H1 (cell line): ENCODE measurements around the gene SYNDIG1. TPM values are rescaled to one million over a fixed set of nuclear protein-coding genes. Genes with fewer than 3 reads are reported as not detected.

Experiments used
- CTCF ChIA-PET: fragments of 300-600 bp; sonication (Branson Sonifier 250); formaldehyde crosslinking; loops from one replicate; lab custom pipeline; 2021; ENCODE audit not compliant: partially characterized antibody; lab: Charles Lee
- POLR2A ChIA-PET: fragments of 300-600 bp; sonication (Branson Sonifier 250); formaldehyde crosslinking; loops from one replicate; lab custom pipeline; 2021; ENCODE audit warnings: inconsistent platforms; ENCODE audit not compliant: partially characterized antibody; lab: Charles Lee
- DNase-seq, 2 experiments: peaks; one replicate each; pipeline versions ENCODE4 v3.0.0 to v3.0.0-alpha.2; 2010 to 2022; ENCODE audit warnings: low spot score in 2 of 2, low read depth in 1 of 2, mixed read lengths in 1 of 2
- FAIRE-seq: peaks from 2 replicates; lab custom pipeline; 2011; peaks lifted over from hg19 to GRCh38; lab: Jason Lieb, UNC
- H2AFZ ChIP-seq: 2 replicates; pipeline ENCODE4 v1.8.1; 2012; ENCODE audit warnings: low read length, inconsistent platforms
- H2AK5ac ChIP-seq: 2 replicates; pipeline ENCODE4 v1.6.1; 2013; ENCODE audit warnings: low read depth, low read length
- H2BK120ac ChIP-seq: replicated peaks from 2 replicates; pipeline ENCODE3; 2013; ENCODE audit warnings: low read depth, low read length, inconsistent platforms
- H2BK12ac ChIP-seq: 2 replicates; pipeline ENCODE4 v1.6.1; 2013; ENCODE audit warnings: low read depth, low read length
- H2BK15ac ChIP-seq: 2 replicates; pipeline ENCODE4 v1.6.1; 2013; ENCODE audit warnings: low read length
- H2BK20ac ChIP-seq: 2 replicates; pipeline ENCODE4 v1.6.1; 2013; ENCODE audit warnings: low read length
- H2BK5ac ChIP-seq: 2 replicates; pipeline ENCODE4 v1.6.1; 2013; ENCODE audit warnings: low read depth, low read length
- H3K14ac ChIP-seq: 2 replicates; pipeline ENCODE4 v1.6.1; 2013; ENCODE audit warnings: inconsistent platforms; ENCODE audit not compliant: insufficient read length
- H3K18ac ChIP-seq: 2 replicates; pipeline ENCODE4 v1.6.1; 2013; ENCODE audit warnings: low read length; ENCODE audit errors: extremely low read depth
- H3K23ac ChIP-seq: 2 replicates; pipeline ENCODE4 v1.6.1; 2013; ENCODE audit warnings: inconsistent platforms; ENCODE audit not compliant: insufficient read length
- H3K23me2 ChIP-seq: 2 replicates; pipeline ENCODE4 v1.6.1; 2013; ENCODE audit warnings: low read depth, low read length
- H3K27ac ChIP-seq: 2 replicates; pipeline ENCODE4 v1.6.1; 2011; ENCODE audit warnings: low read depth, low read length, inconsistent platforms
- H3K27me3 ChIP-seq, 4 experiments: replicated peaks in 1 of 4; 1 replicate in 1 of 4; 2 replicates in 3 of 4; pipeline versions ENCODE4 v1.6.1 to v1.8.1; 2011 to 2013; ENCODE audit warnings: low read length in 3 of 4, mild to moderate bottlenecking in 3 of 4, inconsistent platforms in 2 of 4, mixed read lengths in 2 of 4, moderate library complexity in 1 of 4; ENCODE audit not compliant: control insufficient read depth in 3 of 4, insufficient read depth in 3 of 4; ENCODE audit errors: extremely low read depth in 1 of 4
- H3K36me3 ChIP-seq, 4 experiments: 2 replicates each; pipeline versions ENCODE4 v1.6.1 to v1.8.1; 2011 to 2013; ENCODE audit warnings: mild to moderate bottlenecking in 4 of 4, low read length in 3 of 4, moderate library complexity in 2 of 4, control low read depth in 1 of 4, inconsistent platforms in 1 of 4; ENCODE audit not compliant: insufficient read depth in 4 of 4, control insufficient read depth in 2 of 4
- H3K4ac ChIP-seq: replicated peaks from 2 replicates; pipeline ENCODE3; 2013; ENCODE audit warnings: low read length, low read depth, mixed read lengths, inconsistent platforms; ENCODE audit not compliant: insufficient read length
- H3K4me1 ChIP-seq, 4 experiments: replicated peaks in 1 of 4; 1 replicate in 1 of 4; 2 replicates in 3 of 4; pipeline versions ENCODE4 v1.6.1 to v1.8.1; 2011 to 2013; ENCODE audit warnings: low read length in 3 of 4, inconsistent platforms in 2 of 4, mixed read lengths in 1 of 4; ENCODE audit not compliant: insufficient read depth in 4 of 4, control insufficient read depth in 3 of 4
- H3K4me2 ChIP-seq, 2 experiments: 2 replicates each; pipeline versions ENCODE4 v1.6.1 to v1.8.1; 2011 to 2013; ENCODE audit warnings: low read depth in 2 of 2, low read length in 2 of 2, control low read depth in 1 of 2, inconsistent platforms in 1 of 2, mild to moderate bottlenecking in 1 of 2; ENCODE audit not compliant: insufficient read depth in 1 of 2
- H3K4me3 ChIP-seq, 4 experiments: fragments of 200-600, 300-600 bp in 1 of 4; sonication (generic), shearing (Covaris generic), sonication (Bioruptor Twin) in 1 of 4; 2 replicates each; pipeline versions ENCODE4 v1.5.1 to v1.8.1; 2011 to 2016; ENCODE audit warnings: low read length in 4 of 4, low read depth in 3 of 4, control low read depth in 2 of 4, inconsistent platforms in 2 of 4, mild to moderate bottlenecking in 2 of 4, mixed read lengths in 1 of 4, moderate library complexity in 1 of 4; ENCODE audit not compliant: insufficient read depth in 2 of 4; ENCODE audit errors: extremely low read depth in 1 of 4
- H3K56ac ChIP-seq: replicated peaks from 2 replicates; pipeline ENCODE3; 2013; ENCODE audit warnings: low read depth, mild to moderate bottlenecking, mixed read lengths, low read length, inconsistent platforms; ENCODE audit not compliant: insufficient read length
- H3K79me1 ChIP-seq: 2 replicates; pipeline ENCODE4 v1.6.1; 2013; ENCODE audit warnings: low read depth, low read length, control low read depth
- H3K79me2 ChIP-seq, 2 experiments: 2 replicates each; pipeline versions ENCODE4 v1.6.1 to v1.8.1; 2012 to 2013; ENCODE audit warnings: low read length in 2 of 2, mild to moderate bottlenecking in 2 of 2, inconsistent platforms in 1 of 2; ENCODE audit not compliant: insufficient read depth in 2 of 2, control insufficient read depth in 1 of 2
- H3K9ac ChIP-seq, 4 experiments: replicated peaks in 1 of 4; 1 replicate in 1 of 4; 2 replicates in 3 of 4; pipeline versions ENCODE4 v1.6.1 to v1.8.1; 2011 to 2013; ENCODE audit warnings: low read depth in 3 of 4, low read length in 3 of 4, control low read depth in 2 of 4, mild to moderate bottlenecking in 2 of 4, moderate library complexity in 2 of 4, inconsistent platforms in 1 of 4; ENCODE audit errors: extremely low read depth in 1 of 4
- H3K9me3 ChIP-seq, 2 experiments: 2 replicates each; pipeline versions ENCODE4 v1.6.1 to v1.8.1; 2012 to 2013; ENCODE audit warnings: mild to moderate bottlenecking in 2 of 2, moderate library complexity in 2 of 2, control low read depth in 1 of 2, inconsistent platforms in 1 of 2, low read depth in 1 of 2, low read length in 1 of 2, mixed read lengths in 1 of 2; ENCODE audit not compliant: insufficient read depth in 2 of 2
- H4K20me1 ChIP-seq, 2 experiments: replicated peaks in 1 of 2; 2 replicates each; pipeline versions ENCODE3 to v1.8.1; 2011 to 2013; ENCODE audit warnings: inconsistent platforms in 2 of 2, low read length in 2 of 2, mild to moderate bottlenecking in 1 of 2; ENCODE audit not compliant: insufficient read depth in 2 of 2, control insufficient read depth in 1 of 2
- H4K5ac ChIP-seq: 2 replicates; pipeline ENCODE4 v1.6.1; 2013; ENCODE audit warnings: low read length, low read depth, mixed read lengths, inconsistent platforms; ENCODE audit not compliant: insufficient read length
- H4K8ac ChIP-seq: 2 replicates; pipeline ENCODE4 v1.8.0; 2013; ENCODE audit warnings: mild to moderate bottlenecking, moderate library complexity, low read length, inconsistent platforms; ENCODE audit not compliant: insufficient read depth; ENCODE audit errors: extremely low read depth
- H4K91ac ChIP-seq: replicated peaks from 2 replicates; pipeline ENCODE3; 2013; ENCODE audit warnings: low read length, mixed read lengths, inconsistent platforms; ENCODE audit not compliant: insufficient read length
- KDM5A ChIP-seq: fragments of 200-600 bp; IDR thresholded peaks from 2 replicates; pipeline ENCODE4 v1.7.1; 2012; ENCODE audit warnings: mild to moderate bottlenecking, low read length, inconsistent platforms, mixed read lengths
- MAFK ChIP-seq: IDR thresholded peaks from 2 replicates; pipeline ENCODE4 v1.6.1; 2012; ENCODE audit warnings: low read depth, mild to moderate bottlenecking, improper control_type of control experiment, low read length
- TCF12 ChIP-seq: IDR thresholded peaks from 2 replicates; pipeline ENCODE4 v1.6.1; 2011; ENCODE audit warnings: low read depth, mild to moderate bottlenecking, low read length
- WGBS, 2 experiments: shearing (Covaris generic) in 1 of 2; methylation state at CpG; one replicate each; pipeline versions ENCODE4 v1.1.6 to v1.1.7; 2013 to 2015; ENCODE audit warnings: low lambda C conversion rate in 2 of 2, mixed read lengths in 2 of 2, inconsistent platforms in 1 of 2, low coverage in 1 of 2, missing lambda C conversion rate in 1 of 2; ENCODE audit not compliant: insufficient replicate concordance in 2 of 2, insufficient coverage in 1 of 2, insufficient read length in 1 of 2; ENCODE audit errors: extremely low coverage in 1 of 2, missing lambda C conversion rate in 1 of 2; 5-methylcytosine and 5-hydroxymethylcytosine counted together
- polyA plus RNA-seq, 7 experiments: library from polyadenylated mRNA; depleted of rRNA in 3 of 7; stranded (reverse) in 5 of 7; unstranded in 2 of 7; fragments of >200 nt in 5 of 7; fragments of 200-250 nt in 2 of 7; gene quantifications; 1 replicate in 5 of 7; 2 replicates in 1 of 7; 4 replicates in 1 of 7; pipeline versions ENCODE4 v1.2.1 to v1.2.3, GENCODE V29; 2011 to 2013; ENCODE audit warnings: missing spikeins in 2 of 7, mixed read lengths in 2 of 7
- total RNA-seq: library from RNA; stranded (reverse); fragmentation: NEBNext Ultra II Directional; extraction: Animal tissue kit (Norgen Biotek cat#: 25700); gene quantifications from 2 replicates; pipeline ENCODE4 v1.2.1, GENCODE V29; 2021

SYNDIG1 gene
- total and polyA plus RNA-seq, 2 of the 8 experiments (the other 6 are each of a cell fraction or from before 2014, with no cell fraction given) = 6.5 to 7.8 TPM

- Histone ChIP-seq H2AK5ac (no peak overlapping the region), H3K9ac (no peak overlapping the region), H3K14ac (no peak overlapping the region), H3K27ac (no peak overlapping the region), H2AFZ (no peak overlapping the region), H2BK15ac (no peak overlapping the region), H3K4me2 (no peak overlapping the region), H3K56ac (no peak overlapping the region), H3K4ac (no peak overlapping the region), H4K8ac (no peak overlapping the region), H4K91ac (no peak overlapping the region), H2BK120ac (no peak overlapping the region), H4K20me1 (peaks cover 0 to 3% of the 10 kb centered on the region in 2 experiments), H2BK20ac (no peak overlapping the region), H2BK5ac (no peak overlapping the region), H3K79me1 (no peaks in the 10 kb centered on the region), H3K79me2 (peaks cover 0 to 17% of the 10 kb centered on the region in 2 experiments; a peak in 3 of 4 replicates), H3K9me3 (no peaks in the 10 kb centered on the region; a peak in 1 of 4 replicates), H3K23me2 (no peaks in the 10 kb centered on the region), H3K27me3 (no peaks in the 10 kb centered on the region), H3K23ac (no peak overlapping the region), H2BK12ac (no peak overlapping the region), H3K36me3 (no peaks in the 10 kb centered on the region), H3K4me1 (no peaks in the 10 kb centered on the region; a peak in 3 of 7 replicates), H3K18ac (no peak overlapping the region), H3K4me3 (no peak overlapping the region), H4K5ac (no peak overlapping the region)
- ChIA-PET POLR2A (no interaction called here), CTCF (no interaction called here)
- no peak for DNase-seq
- no peak for FAIRE-seq
- WGBS, 2 experiments = 92% methylated on average over 1 of the region's 1 CpG; no CpG with 5 or more reads in 1 of the 2 experiments
- TF ChIP-seq TCF12 (no peak), KDM5A (no peak), MAFK (no peak)
These were observed 59.9 kb downstream of the SYNDIG1 start for GRCh38 chr20:24529369-24529719.
